GM12878 (cell line): ENCODE measurements around the gene CDKL2.
"Not testable (repeated sequence)": the region's sequence is repeated elsewhere in the genome, so short reads cannot be mapped to it uniquely, and the experiment has no call there.

Experiments
- CTCF ChIP-seq, 3 experiments: IDR thresholded peaks in 2 of 3; conservative IDR thresholded peaks in 1 of 3; 2 replicates each; pipeline ENCODE4 v1.5.1; 2011; ENCODE audit warnings: low read depth in 3 of 3, low read length in 3 of 3, mild to moderate bottlenecking in 3 of 3, control low read depth in 2 of 3, moderate library complexity in 2 of 3, inconsistent platforms in 1 of 3, mixed read lengths in 1 of 3; ENCODE audit not compliant: control insufficient read depth in 2 of 3, insufficient read depth in 1 of 3; ENCODE audit errors: extremely low read depth in 1 of 3
- E2F8 ChIP-seq: fragments of 450-650 bp; IDR thresholded peaks from 2 replicates; pipeline ENCODE4 v1.6.1; 2018; ENCODE audit warnings: mild to moderate bottlenecking, low read depth, moderate library complexity; ENCODE audit not compliant: partially characterized antibody
- E4F1 ChIP-seq: fragments of 450-650 bp; IDR thresholded peaks from 2 replicates; pipeline ENCODE4 v1.6.1; 2018; ENCODE audit warnings: borderline replicate concordance, mild to moderate bottlenecking; ENCODE audit not compliant: partially characterized antibody
- GABPA ChIP-seq: IDR thresholded peaks from 2 replicates; pipeline ENCODE4 v1.6.1; 2014; ENCODE audit warnings: antibody characterized with exemption, low read depth, mild to moderate bottlenecking, inconsistent platforms
- HDAC2 ChIP-seq: fragments of 200-600 bp; sonication (generic); IDR thresholded peaks from 2 replicates; pipeline ENCODE4 v1.6.1; 2017
- MEF2A ChIP-seq: IDR thresholded peaks from 2 replicates; pipeline ENCODE4 v1.6.1; 2011; ENCODE audit warnings: low read depth, mild to moderate bottlenecking, low read length, moderate library complexity; ENCODE audit not compliant: insufficient read depth
- NR2C2 ChIP-seq: IDR thresholded peaks from 2 replicates; pipeline ENCODE4 v1.6.1; 2011; ENCODE audit warnings: borderline replicate concordance, low read depth; ENCODE audit not compliant: control insufficient read depth, insufficient read length
- PAX5 ChIP-seq: IDR thresholded peaks from 2 replicates; pipeline ENCODE4 v1.6.1; 2011; ENCODE audit warnings: low read depth, low read length, borderline replicate concordance
- POLR2AphosphoS5 ChIP-seq: IDR thresholded peaks from 2 replicates; pipeline ENCODE4 v1.6.1; 2011; ENCODE audit warnings: mild to moderate bottlenecking, low read length, inconsistent platforms
- RAD21 ChIP-seq: IDR thresholded peaks from 2 replicates; pipeline ENCODE4 v1.6.1; 2011; ENCODE audit warnings: mild to moderate bottlenecking, low read depth, low read length, moderate library complexity; ENCODE audit not compliant: insufficient read depth
- RCOR1 ChIP-seq: conservative IDR thresholded peaks from 2 replicates; pipeline ENCODE4 v1.6.1; 2012; ENCODE audit warnings: low read depth, low read length, improper control_type of control experiment
- USF2 ChIP-seq: IDR thresholded peaks from 2 replicates; pipeline ENCODE4 v1.6.1; 2011; ENCODE audit warnings: low read depth, low read length, improper control_type of control experiment, borderline replicate concordance

GRCh38 chr4:75544220-75544619 lies 86.1 kb downstream of the CDKL2 start:
- not testable (repeated sequence) for TF ChIP-seq CTCF (IDR thresholded peaks at IDR 0.05 in 2 of 3, conservative IDR thresholded peaks at IDR 0.05 in 1 of 3; ENCODE audit: control insufficient read depth in 2 of 3, extremely low read depth in 1 of 3, insufficient read depth in 1 of 3, low read depth in 3 of 3, low read length in 3 of 3); E2F8; PAX5; RAD21; HDAC2; USF2; MEF2A; E4F1; GABPA; RCOR1; NR2C2; POLR2AphosphoS5
